Activated CD4-positive, alpha-beta T cell treated with anti-CD3 and anti-CD28 coated beads, Interleukin-2, amount 50 U/mL, for 48 hours (primary cell): Measurements from ENCODE around the gene TM9SF1.
"Not testable (repeated sequence)": the region's sequence is repeated elsewhere in the genome, so short reads cannot be mapped to it uniquely, and the experiment has no call there.

Source experiments
- DNase-seq, 2 experiments: peaks; one replicate each; pipeline ENCODE4 v3.0.0-alpha.2; 2020

The TM9SF1 gene

DNA sequence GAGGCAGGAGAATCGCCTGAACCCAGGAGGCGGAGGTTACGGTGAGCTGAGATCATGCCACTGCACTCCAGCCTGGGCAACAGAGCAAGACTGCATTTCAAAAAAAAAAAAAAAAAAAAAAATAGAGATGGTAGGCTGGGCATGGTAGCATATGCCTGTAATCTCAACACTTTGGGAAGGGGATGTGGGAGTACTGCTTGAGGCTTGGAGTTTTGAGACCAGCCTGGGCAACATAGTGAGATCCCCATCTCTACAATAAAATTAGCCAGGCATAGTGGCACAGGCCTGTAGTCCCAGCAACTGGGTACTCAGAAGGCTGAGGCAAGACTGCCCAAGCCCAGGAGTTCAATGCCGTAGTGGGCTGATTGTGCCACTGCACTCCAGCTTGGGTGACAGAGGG lies 27.7 kb upstream of the TM9SF1 start:
- DNase-seq = not testable (repeated sequence)

DNA sequence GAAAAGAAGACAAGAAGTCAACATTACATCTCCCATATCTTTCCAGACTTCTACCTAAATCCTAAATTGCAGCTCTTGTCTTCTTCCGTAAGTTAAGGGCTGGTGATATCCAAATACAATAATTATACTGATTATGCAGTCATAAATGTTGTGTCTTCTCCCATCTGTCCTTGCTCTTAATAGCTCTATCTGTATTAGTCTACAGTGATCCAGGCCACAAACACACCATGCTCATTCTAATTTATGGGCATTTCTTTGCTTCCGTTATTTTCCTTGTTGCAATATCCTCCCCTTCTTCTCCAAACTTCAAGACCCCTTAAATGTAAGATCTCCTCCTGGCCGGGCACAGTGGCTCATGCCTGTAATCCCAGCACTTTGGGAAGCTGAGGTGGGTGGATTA lies 24.3 kb upstream of the TM9SF1 start:
- DNase-seq = no peak

DNA sequence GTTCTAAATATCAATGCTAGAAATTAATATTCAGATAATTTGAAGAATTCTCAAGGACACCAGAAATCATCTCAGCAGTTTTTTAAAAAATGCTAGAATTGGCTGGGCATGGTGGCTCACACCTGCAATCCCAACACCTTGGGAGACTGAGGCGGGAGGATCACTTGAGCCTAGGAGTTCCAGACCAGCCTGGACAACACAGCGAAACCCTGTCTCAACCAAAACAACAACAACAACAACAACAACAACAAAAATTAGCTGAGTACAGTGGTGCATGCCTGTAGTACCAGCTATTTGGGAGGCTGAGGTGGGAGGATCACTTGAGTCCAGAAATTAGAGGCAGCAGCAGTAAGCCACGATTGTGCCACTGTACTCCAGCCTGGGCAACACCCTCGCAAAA lies 23.8 kb upstream of the TM9SF1 start:
- DNase-seq = no peak

DNA sequence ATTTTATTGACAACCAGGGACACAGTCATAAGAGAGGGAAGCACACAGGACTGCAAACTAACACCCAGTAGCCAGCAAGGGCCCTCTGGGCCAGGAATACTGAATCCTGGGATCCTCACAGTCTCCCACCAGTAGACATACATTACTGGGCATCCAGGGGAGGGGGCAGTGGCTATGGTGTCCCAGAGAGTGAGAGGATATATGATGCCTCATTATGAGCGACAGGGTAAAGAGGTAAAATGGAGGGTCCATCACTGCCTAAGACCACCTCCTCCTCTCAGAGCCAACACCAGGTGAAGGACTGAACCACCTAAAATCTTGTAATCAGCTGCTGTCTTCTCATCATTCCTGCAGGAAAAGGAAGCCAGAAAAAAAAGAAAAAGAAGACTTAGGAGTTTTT lies 21.6 kb upstream of the TM9SF1 start:
- not testable (repeated sequence) for DNase-seq

DNA sequence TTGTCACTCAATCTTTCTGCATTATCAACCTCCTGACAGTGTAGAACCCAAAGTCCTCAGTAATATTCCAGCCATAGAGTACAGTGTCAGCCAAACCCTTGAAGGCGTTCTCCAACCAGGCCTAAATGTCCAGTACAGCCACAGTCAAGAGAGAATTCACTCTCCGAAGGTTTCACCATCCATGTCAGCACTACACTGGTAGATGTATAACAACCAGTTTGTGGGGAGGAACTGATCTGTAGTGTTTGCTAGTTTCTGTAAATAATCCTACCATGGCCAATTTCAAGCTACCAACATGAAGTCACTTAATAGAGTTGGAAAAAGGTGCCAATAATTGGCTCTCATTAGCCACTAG lies 21.1 kb upstream of the TM9SF1 start:
- DNase-seq = no peak

DNA sequence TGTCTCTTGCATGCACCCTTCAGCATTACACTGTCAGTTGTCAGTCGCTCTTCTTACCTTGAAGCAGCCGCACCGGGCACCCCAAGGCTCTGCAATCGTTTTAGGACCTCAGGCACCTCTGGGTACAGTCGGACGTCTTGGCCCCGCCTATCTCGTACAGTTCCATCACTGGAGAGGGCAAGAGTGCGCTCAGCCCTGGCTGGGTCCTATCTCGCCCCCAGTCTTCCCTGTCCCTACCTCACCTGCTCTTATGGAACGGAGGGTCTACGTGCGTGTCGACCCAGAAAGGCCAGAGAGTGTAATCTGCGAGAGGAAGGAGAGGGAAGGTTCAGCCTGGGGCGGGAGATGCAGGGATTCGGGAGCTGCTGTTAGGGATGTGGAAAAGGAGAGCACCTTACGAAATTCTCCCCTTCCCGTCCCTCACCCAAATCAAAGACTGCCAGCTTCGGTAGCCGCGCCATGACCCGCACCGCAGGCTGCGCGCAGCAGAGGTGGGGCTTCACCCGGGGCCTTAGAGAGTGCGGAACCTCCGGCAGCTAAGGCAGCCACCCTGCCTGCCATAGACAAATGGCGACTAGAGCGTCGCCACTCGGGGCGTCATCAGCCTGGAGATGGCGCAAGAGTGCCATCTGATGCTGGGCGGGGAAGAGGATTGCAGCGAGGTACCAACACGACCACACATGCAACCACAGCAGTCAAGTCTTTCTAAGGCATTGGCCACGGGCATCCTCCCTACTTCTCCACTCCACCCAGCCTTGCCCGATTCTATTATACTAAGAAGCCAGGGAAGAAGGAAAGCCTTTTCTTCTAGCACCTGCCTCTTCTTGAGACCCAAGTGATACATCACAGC lies 20.5 kb upstream of the TM9SF1 start, which contains the start of gene MDP1:
MDP1 (minus strand) TSS at position 572 of the 850 bp plus-strand sequence; CDS start at position 461, 111 bp downstream.
- peak; percentile 82 to 87 for DNase-seq

DNA sequence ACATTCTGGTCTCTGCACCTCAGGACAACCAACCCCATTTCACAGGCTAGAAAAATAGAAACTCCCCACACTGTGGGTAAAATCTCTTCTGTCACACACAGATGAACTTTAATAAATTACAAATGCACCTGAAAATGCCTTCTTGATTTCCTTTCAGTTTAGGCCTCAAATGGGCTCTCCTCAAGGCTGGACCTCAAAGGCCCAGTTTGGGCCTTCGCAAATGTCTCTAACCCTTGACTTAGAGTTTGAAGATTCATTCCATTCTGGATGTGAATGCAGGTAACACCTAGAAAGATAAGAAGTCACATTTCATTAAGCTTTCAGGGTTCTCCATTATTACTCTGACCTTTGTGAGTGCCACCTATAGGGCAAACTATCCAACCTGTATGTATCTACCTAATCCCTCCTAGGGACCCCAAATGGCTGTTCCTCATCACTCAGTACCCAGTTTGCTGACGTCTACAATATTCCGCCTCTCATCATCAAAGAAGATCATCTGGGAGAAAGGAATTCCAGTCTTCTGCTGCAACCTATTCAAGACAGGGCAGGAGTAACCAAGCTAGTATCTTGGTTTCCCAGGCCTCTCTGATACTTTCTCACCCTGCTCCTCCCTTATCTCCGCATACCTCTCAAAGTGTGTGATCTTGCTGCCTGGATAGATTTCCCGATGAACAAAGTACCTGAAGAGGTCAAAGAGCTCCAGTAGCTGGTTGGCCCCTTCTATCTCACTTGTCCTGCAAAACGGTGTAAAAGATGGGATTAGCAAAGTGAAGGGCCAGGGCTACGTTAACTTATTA lies 18.8 kb upstream of the TM9SF1 start:
- DNase-seq = no peak

DNA sequence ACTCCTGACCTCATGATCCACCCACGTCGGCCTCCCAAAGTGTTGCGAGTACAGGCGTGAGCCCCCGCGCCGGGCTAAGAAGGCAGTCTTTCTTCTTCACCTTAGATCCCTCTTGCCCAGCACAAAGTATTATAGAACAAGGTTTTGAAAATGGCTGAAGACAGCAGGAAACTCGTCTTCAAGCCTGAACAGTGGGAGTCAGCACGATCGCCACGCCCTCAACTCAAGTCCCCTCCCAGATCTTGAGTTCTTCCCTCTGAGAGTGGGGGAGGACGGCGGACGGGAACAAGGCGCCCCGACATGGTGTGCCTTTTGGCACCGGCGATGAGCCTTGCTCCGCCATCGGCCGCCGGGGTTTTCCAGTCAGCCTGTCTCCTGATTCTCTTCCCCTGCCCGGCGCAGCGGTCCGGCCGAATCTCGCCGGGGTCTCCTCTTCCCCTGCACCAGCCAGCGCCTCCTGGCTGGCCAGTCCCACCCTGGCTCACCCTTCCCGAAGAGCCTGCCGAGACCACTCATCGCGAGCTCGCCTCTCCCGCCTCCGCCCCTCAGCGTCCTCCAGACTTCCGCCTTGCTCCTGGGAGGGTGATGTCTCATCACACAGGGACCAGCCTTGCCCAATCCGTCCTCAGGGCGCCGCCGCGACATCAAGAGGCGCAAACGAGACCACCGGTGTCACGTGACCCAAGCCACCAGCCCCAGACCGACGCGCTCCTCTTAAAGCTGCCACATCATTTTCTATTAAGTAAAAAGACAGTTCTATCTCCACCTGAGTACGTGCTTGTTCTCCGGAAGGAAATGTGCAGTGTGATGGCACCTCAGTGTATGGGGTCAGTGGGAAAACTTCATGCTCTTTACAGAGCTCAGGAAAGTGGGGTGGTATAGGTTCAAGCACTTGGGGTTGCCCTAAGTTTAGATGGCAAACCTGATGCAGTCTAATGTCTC lies 18.0 kb upstream of the TM9SF1 start, which contains the start of gene CHMP4A:
CHMP4A (minus strand) TSS at position 565 of the 942 bp plus-strand sequence; CDS start at position 516, 49 bp downstream.
- DNase-seq = peak; percentile 97 to 98

DNA sequence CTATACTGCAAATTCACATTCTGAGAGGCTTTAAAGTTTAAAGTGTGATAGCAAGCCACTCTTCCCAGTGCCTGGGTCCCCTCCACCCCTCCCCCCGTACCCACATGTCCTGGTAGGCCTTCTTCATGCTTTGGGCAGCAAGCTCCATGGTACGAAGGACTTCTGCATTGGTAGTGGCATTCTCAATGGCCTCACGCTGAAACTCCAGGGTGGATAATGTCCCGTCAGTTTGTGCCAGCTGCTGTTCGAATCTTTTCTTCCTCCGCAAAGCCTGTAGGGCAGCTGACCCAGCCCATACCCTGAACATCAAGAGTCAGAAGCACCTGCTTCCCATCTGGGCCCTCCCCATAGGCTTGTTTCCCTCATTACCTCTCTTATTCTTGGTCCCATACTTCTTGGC lies 16.1 kb upstream of the TM9SF1 start:
- no peak for DNase-seq

DNA sequence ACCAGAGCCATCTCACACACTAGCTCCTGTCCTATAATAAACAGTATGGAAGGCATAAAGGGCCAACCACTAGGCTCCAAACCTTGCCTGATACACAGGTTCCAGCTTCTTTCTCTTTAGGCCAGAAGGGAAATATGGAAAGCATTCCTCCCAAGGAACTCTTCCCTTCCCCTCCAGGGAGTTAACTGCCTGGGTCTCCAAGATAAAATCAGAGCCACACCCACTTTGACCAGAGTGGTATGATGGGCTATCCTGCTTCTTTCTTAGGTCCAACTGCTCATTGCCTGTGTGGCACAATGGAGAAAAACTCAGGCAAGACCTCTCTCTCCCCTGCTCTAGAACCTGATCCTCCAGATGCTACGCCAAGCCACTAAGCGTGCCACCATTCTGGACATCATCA lies 12.4 kb upstream of the TM9SF1 start:
- DNase-seq = no peak

DNA sequence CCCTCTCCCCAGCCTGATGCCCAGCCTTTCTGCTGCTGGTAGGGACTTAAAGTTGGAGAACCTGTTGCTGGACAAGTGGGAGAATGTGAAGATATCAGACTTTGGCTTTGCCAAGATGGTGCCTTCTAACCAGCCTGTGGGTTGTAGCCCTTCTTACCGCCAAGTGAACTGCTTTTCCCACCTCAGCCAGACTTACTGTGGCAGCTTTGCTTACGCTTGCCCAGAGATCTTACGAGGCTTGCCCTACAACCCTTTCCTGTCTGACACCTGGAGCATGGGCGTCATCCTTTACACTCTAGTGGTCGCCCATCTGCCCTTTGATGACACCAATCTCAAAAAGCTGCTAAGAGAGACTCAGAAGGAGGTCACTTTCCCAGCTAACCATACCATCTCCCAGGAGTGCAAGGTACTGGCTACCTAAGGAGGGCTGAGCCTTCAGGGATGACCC lies 11.9 kb upstream of the TM9SF1 start:
- no peak for DNase-seq

DNA sequence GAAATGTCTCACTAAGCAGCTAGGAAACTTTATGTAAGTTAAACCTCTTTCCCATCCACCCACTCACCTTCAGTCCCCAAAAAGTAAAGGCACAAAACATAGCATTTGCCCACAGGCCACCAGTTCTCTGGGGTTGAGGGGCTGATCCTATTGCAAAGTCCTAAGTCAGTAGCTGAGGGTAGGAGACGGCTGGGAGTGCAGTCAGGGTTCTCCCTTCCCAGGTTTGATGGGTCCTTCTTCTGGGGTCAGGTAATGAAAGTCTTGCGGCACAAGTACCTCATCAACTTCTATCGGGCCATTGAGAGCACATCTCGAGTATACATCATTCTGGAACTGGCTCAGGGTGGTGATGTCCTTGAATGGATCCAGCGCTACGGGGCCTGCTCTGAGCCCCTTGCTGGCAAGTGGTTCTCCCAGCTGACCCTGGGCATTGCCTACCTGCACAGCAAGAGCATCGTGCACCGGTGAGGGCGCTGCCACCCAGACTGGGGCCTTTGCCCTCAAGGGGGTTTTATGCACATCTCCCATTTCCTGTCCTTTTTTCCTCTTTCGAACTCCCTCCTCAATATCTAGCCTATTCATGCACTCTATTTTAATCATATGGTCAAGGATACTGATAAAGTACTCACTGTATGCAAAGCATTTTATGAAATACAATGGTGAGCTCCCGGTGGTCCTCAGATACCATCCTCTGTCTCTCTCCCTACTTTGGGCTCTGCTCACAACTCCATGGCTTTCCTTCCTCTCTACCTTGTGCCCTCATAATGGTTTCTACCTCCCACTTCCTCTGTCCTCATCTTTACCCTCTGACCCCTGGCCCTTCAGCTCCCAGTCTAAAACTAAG lies 11.2 kb upstream of the TM9SF1 start:
- no peak for DNase-seq

DNA sequence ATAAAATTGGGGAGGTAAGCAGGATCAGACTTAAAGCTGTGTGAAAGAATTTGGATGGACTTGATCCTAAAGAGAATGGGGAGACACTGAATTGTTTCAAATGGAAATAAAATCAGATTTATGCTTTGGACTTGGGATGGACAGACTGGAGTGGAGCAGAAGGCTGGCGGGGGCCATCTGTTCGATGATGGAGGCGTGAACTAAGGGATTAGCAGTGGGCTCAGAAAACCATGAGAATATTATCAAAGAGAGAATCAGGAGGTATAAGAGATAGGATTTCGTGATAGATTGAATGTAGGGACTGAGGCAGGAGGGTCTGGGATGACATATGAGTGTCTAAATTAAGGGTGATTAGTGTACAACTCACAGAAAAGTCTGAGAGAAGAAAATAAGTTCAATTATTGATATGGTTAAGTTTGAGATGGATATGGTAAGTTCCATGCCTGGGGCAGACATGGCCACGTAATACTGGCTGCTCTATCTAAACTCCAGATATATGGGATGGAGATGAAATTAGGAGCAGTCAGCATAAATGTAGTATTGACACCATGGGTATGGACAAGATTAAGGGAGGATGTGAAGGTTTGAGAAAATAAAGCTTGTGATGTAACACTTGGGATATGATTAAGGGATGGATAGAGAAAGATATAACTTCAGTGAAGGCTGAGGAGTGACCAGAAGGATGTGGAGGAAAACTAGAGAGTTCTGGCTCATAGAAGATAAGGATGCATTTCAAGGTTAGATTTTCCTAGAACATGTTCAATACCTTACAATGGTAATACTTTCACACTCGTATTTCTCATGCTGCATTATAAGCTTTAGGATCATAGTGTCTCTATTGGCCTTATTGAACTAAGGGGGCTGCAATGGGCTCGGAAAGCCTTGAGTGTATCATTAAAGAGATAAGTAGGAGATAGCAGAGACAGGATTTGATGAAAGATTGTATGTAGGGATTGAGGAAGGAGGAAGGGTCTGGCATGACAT lies 9.2 kb upstream of the TM9SF1 start:
- no peak for DNase-seq

DNA sequence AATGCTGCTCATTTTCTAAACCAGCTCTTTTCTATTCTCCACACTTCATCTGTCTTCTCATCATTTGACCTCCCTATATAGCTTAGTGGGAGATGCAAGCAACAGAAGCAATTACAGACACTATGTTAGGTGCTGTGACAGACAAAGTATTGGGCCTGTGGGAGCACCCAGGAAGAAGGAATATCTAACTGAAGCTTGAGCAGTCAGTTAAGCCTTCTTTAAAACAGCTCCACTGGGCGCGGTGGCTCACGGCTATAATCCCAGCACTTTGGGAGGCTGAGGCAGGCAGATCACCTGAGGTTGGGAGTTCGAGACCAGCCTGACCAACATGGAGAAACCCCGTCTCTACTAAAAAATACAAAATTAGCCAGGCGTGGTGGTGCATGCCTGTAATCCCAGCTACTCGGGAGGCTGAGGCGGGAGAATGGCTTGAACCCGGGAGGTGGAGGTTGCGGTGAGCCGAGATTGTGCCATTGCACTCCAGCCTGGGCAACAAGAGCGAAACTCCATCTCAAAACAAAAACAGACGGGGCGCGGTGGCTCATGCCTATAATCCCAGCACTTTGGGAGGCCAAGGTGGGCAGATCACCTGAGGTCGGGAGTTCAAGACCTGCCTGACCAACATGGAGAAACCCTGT lies 8.1 kb upstream of the TM9SF1 start:
- not testable (repeated sequence) for DNase-seq

DNA sequence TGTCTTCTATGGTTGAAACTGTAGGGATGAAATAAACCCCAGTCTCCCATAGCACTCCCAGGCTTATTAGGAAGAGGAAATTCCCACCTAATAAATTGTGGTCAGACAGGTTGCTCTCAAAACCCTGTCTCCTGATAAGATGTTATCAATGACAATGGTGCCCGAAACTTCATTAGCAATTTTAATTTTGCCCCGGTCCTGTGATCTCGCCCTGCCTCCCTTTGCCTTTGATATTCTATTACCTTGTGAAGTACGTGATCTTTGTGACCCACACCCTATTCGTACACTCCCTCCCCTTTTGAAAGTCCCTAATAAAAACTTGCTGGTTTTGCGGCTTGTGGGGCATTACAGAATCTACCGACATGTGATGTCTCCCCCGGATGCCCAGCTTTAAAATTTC lies 7.3 kb upstream of the TM9SF1 start:
- DNase-seq = not testable (repeated sequence)

DNA sequence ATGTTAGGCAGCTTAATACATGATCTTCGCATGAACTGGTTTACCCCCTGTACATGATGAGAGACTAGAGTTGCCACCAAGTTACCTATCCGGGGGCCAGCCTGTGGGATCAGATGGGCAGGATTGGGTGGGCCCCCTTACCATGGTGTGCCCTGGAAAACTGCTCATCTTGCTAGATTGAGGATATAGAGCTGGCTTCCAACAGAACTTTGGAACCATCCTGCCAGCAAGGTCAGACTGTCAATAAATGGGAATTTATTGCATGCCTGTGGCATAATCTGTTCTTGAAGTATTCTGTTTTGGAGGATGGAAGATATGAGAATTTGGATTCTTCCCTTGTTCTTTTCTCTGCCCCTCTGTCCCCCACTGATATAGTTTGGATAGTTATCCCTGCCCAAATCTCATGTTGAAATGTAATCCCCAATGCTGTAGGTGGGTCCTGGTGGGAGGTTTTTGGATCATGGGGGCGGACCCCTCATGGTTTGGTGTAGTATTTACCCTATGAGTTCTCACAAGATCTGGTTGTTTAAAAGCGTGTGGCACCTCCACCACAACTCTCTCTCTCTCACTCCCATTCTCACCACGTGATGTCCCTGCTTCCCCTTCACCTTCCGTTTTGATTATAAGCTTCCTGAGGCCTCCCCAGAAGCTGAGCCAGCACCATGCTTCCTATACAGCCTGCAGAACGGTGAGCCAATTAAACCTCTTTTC lies 3.7 kb upstream of the TM9SF1 start:
- no peak for DNase-seq

DNA sequence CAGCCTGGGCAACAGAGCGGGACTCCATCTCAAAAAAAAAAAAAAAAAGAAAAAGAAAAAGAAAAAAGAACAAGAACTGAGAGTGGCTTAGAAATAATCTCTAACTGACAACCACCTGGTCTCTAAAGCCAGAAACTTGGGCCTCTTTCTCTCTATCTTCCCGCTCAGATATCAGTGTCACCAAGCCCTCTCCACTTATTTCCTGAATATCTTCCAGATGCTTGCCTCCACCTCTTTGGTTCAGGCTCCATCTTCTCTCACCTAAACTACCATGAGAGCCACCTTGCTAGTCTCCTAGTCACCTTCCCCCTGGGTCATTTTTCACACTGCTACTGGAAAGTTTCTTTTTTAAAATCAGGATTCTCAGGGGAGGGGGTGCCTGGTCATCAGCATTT lies 1.8 kb upstream of the TM9SF1 start:
- DNase-seq = no peak

DNA sequence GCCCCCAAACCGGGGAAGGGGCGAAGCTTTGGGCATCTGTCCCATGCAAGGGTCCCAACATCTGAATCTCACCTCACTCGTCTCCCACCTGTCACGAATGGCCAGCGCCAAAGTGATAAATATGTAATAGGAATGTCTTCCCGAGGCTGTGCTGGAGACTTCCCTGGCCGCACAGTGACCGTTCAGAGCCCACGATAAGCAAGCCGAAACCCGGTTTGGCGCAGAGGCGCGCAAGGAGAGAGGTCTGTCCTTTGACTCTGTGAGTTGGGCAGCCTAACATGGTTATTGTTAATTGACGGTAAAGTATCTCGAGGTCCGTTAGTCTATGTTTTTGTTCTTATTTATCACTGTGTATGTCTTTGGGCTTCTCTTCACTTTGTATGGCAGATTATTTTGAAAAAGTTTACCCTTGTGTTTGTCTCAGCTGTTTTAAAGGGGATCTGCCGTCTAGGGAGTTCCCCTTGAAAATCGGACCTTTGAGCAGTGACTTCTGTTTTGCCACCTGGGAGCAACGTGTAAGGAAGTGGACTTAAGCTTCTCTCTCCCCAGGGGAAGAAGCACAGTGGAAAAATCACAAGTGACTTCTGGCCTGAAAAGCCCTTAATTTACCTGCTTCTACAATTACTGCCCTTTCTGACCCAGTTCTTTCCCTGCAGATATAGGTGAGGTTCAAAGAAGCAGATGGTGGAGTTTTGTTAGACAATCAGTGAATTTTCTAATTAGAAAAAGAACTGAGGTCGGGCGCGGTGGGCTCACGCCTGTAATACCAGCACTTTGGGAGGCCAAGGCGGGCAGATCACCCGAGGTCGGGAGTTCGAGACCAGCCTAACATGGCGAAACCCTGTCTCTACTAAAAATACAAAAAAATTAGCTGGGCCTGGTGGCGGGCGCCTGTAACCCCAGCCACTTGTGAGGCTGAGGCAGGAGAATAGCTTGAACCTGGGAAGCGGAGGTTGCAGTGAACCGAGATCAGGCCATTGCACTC lies 1.1 kb upstream of the TM9SF1 start:
- no peak for DNase-seq
